Right lobe of liver (tissue), 4 donors: Measurements from ENCODE around the gene RAP1GAP.

Experiments
- POLR2A ChIP-seq: fragments of 450-650 bp; IDR thresholded peaks from one replicate; pipeline ENCODE4 v1.6.1; 2017; ENCODE audit warnings: antibody characterized with exemption, mild to moderate bottlenecking
- TF ChIP-seq, protein P1 (sequence below), 4 donors: fragments of 200-600 bp in 3 of 4; fragments of 450-650 bp in 1 of 4; IDR thresholded peaks; one replicate each; pipeline versions ENCODE4 v1.5.1 to v1.8.0; 2016 to 2022; ENCODE audit warnings: antibody characterized with exemption in 4 of 4, mild to moderate bottlenecking in 2 of 4
- donor health status: DM: no; HTN: no; CAD: no.
- donor health status: DM: no; HTN: no; CAD: no.
- donor health status: DM: no; HTN: yes; CAD: no.

DNA sequence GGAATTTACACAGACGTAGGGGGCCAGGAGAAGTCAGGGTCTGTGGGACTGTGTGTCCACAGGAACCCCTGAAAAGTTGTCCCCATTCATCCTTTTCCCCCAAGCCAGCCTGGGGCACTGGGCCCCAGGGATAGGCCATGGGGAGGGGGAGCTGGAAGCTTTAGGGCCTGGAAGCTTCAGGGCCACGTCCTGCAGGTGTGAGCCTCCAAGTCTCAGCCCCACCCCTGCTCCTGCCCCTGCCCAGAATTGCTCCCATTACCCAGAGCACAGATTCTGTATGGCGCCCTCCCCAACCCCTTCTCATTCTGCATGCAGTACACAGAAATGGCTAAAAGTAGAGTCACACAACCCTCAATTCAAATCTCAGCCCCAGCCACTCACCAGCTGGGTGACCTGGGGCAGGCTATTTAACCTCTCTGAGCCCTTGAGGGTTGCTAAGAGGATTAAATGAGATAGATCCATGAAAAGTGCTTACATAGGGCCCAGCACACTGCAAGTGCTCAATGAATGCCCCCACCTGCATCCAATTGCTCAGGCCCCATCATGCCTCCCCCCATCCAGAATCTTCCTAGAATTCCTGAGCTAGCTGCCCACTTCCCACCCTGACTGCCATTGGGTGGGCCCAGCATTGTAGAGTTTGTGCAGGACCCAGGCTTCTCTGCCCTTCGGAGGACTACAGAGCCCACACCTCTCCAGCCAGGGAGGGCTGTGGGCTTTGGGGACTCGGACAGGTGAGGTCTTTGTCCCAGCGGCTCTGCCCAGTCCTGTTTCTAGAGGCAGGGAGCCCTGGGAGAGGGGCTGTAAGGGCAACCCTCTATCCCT, 6.5 kb downstream of the RAP1GAP start:
- TF ChIP-seq, protein P1, sequence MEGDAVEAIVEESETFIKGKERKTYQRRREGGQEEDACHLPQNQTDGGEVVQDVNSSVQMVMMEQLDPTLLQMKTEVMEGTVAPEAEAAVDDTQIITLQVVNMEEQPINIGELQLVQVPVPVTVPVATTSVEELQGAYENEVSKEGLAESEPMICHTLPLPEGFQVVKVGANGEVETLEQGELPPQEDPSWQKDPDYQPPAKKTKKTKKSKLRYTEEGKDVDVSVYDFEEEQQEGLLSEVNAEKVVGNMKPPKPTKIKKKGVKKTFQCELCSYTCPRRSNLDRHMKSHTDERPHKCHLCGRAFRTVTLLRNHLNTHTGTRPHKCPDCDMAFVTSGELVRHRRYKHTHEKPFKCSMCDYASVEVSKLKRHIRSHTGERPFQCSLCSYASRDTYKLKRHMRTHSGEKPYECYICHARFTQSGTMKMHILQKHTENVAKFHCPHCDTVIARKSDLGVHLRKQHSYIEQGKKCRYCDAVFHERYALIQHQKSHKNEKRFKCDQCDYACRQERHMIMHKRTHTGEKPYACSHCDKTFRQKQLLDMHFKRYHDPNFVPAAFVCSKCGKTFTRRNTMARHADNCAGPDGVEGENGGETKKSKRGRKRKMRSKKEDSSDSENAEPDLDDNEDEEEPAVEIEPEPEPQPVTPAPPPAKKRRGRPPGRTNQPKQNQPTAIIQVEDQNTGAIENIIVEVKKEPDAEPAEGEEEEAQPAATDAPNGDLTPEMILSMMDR (IDR thresholded peaks at IDR 0.05) = no peak
- no peak for TF ChIP-seq POLR2A
